A549 (cell line): Measurements from ENCODE around the gene SULT1A1.
"Not testable (repeated sequence)": the region's sequence is repeated elsewhere in the genome, so short reads cannot be mapped to it uniquely, and the experiment has no call there.

ENCODE experiments used
- JUNB ChIP-seq: fragments of >200 bp; sonication (Bioruptor Twin); formaldehyde crosslinking; IDR thresholded peaks from 2 replicates; pipeline ENCODE4 v1.6.1; 2016
- KDM1A ChIP-seq: fragments of 200-600 bp; sonication (generic); IDR thresholded peaks from 2 replicates; pipeline ENCODE4 v1.6.1; 2016; ENCODE audit warnings: low read depth, mild to moderate bottlenecking
- MYC ChIP-seq: IDR thresholded peaks from 2 replicates; pipeline ENCODE4 v1.6.1; 2012; ENCODE audit warnings: mild to moderate bottlenecking, inconsistent platforms, low read length, improper control_type of control experiment, borderline replicate concordance
- REST ChIP-seq: fragments of 200-600 bp; sonication (generic); IDR thresholded peaks from 2 replicates; pipeline ENCODE4 v1.6.1; 2016; ENCODE audit warnings: antibody characterized with exemption, mild to moderate bottlenecking, moderate library complexity

GRCh38 chr16:28630905-28631304 is 21.1 kb upstream of the SULT1A1 start:
- not testable (repeated sequence) for TF ChIP-seq MYC, JUNB, REST, KDM1A
